MCF 10A (cell line): ENCODE measurements around the gene RAMAC. TPM values are rescaled to one million over a fixed set of nuclear protein-coding genes. Genes with fewer than 3 reads are reported as not detected.
A peak's percentile ranks its signal among the peaks of the same experiment; 100 is the strongest.

Experiments
- BruUV-seq: library from RNA; stranded (reverse); fragments of 400-500 nt; replicated peaks from 2 replicates; lab custom pipeline; 2021; lab: Mats Ljungman, UMichigan
- CTCF ChIA-PET: fragments of 300-600 bp; sonication (Branson Sonifier 250); formaldehyde crosslinking; extraction: SDS; loops from one replicate; lab custom pipeline; 2021; ENCODE audit warnings: antibody characterized with exemption, inconsistent platforms; lab: Yijun Ruan, JAX
- POLR2A ChIA-PET: fragments of 300-600, 350-650 bp; sonication (Branson Sonifier 250); formaldehyde crosslinking; extraction: SDS; loops from one replicate; lab custom pipeline; 2020; ENCODE audit warnings: antibody characterized with exemption, inconsistent platforms; lab: Yijun Ruan, JAX
- DNase-seq: peaks from one replicate; pipeline ENCODE4 v3.0.0-alpha.2; 2018; ENCODE audit not compliant: unreplicated experiment
- H3K27ac Mint-ChIP-seq: one replicate; pipeline ENCODE4 v1.8.0; 2022; ENCODE audit warnings: mild to moderate bottlenecking, low read depth, mixed read lengths; ENCODE audit not compliant: unreplicated experiment
- H3K27me3 Mint-ChIP-seq: one replicate; pipeline ENCODE4 v1.8.0; 2022; ENCODE audit warnings: mixed read lengths; ENCODE audit not compliant: insufficient read depth, unreplicated experiment
- H3K36me3 Mint-ChIP-seq: one replicate; pipeline ENCODE4 v1.8.0; 2022; ENCODE audit warnings: mild to moderate bottlenecking, moderate library complexity, mixed read lengths; ENCODE audit not compliant: insufficient read depth, unreplicated experiment
- H3K4me1 Mint-ChIP-seq: one replicate; pipeline ENCODE4 v1.8.0; 2022; ENCODE audit warnings: mixed read lengths; ENCODE audit not compliant: insufficient read depth, unreplicated experiment
- H3K4me3 Mint-ChIP-seq: one replicate; pipeline ENCODE4 v1.8.0; 2022; ENCODE audit warnings: mild to moderate bottlenecking, moderate library complexity, mixed read lengths; ENCODE audit not compliant: unreplicated experiment
- H3K9me3 Mint-ChIP-seq: one replicate; pipeline ENCODE4 v1.8.0; 2022; ENCODE audit warnings: mixed read lengths; ENCODE audit not compliant: unreplicated experiment
- CTCF ChIP-seq: fragments of 200-600 bp; IDR thresholded peaks from one replicate; pipeline ENCODE4 v1.8.0; 2022; ENCODE audit warnings: antibody characterized with exemption, mild to moderate bottlenecking; ENCODE audit not compliant: unreplicated experiment
- intact Hi-C: fragments of 100-400 bp; cut with micrococcal nuclease; formaldehyde crosslinking; loops from 2 replicates; pipeline ENCODE4 v1.14.1; 2022
- total RNA-seq: library from RNA; stranded (reverse); gene quantifications from 2 replicates; pipeline ENCODE4 v1.2.3, GENCODE V29; 2022

Gene RAMAC
- total RNA-seq, 1 experiment from 2014 or later: 21.0 TPM

GRCh38 chr15:83011271-83012075, 25.5 kb downstream of the RAMAC start, which contains the start of gene C15orf40:
Gene C15orf40, minus strand, starts transcription at chr15:83011639. Its CDS starts 32 bp downstream, at chr15:83011607.
- H3K4me1 Mint-ChIP-seq: peaks cover 24% of the 10 kb centered on the region
- no TSS peak for BruUV-seq
- peak; percentile 37 for TF ChIP-seq CTCF
- DNase-seq: peak; percentile 89
- POLR2A ChIA-PET: interaction anchor here (0.6 to 3.3 kb wide), 24 partner anchors 9 to 476 kb away, joined by 3 to 26 read pairs (median 4); partner anchors contain the start of genes BTBD1, RAMAC, RPS17 and WHAMM
- CTCF ChIA-PET: interaction anchor here (0.6 to 3.5 kb wide), 36 partner anchors 10 to 978 kb away, joined by 3 to 24 read pairs (median 4); partner anchors contain the start of gene RAMAC
- H3K4me3 Mint-ChIP-seq: peak within 1 kb of the TSS; percentile 82
- H3K36me3 Mint-ChIP-seq: peaks cover 32% of the 10 kb centered on the region
- no peaks in the 10 kb centered on the region for H3K27me3 Mint-ChIP-seq
- intact Hi-C loops: loop anchor here (1.0 to 5.0 kb wide), 4 partner anchors 56 to 547 kb away; partner anchors contain the start of gene BTBD1
- no peaks in the 10 kb centered on the region for H3K9me3 Mint-ChIP-seq
- peak within 1 kb of the TSS; percentile 82 for H3K27ac Mint-ChIP-seq

DNA sequence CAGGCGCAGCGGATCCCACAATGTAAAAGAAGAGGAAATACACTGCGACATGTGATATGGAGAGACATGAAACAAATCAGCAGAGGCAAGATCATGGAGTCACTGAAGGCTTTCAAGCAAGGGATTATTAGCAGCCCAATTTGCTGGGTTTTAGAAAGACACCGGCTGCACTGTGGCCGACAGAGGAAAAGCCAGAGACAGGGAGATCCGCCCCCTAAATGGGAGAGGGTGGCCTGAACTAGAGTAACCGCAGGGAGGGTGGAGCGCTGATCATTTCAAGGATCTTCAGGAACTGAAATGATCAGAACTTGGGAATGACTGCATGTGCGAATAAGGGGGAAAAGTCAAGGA, 26.0 kb downstream of the RAMAC start:
- DNase-seq: no peak
- Mint-ChIP-seq H3K9me3 (no peaks in the 10 kb centered on the region), H3K4me1 (peaks cover 24% of the 10 kb centered on the region), H3K36me3 (peaks cover 32% of the 10 kb centered on the region), H3K27ac (peak overlapping the region; percentile 82), H3K27me3 (no peaks in the 10 kb centered on the region), H3K4me3 (peak overlapping the region; percentile 82)
- ChIA-PET POLR2A (interaction anchor here (0.6 to 3.3 kb wide), 20 partner anchors 8 to 476 kb away, joined by 3 to 26 read pairs (median 6); partner anchors contain the start of genes BTBD1, RAMAC, RPS17 and WHAMM), CTCF (interaction anchor here (0.6 to 3.5 kb wide), 20 partner anchors 10 to 978 kb away, joined by 3 to 24 read pairs (median 4); partner anchors contain the start of gene RAMAC)
- intact Hi-C loops: loop anchor here (5.0 kb wide), 1 partner anchor 55 kb away; the partner anchor contains the start of gene BTBD1
- TF ChIP-seq CTCF: no peak
- TSS peak; percentile 79 for BruUV-seq

- no peaks in the 10 kb centered on the region for H3K9me3 Mint-ChIP-seq
- H3K36me3 Mint-ChIP-seq: peaks cover 32% of the 10 kb centered on the region
- TF ChIP-seq CTCF: no peak
- peak overlapping the region; percentile 82 for H3K4me3 Mint-ChIP-seq
- H3K4me1 Mint-ChIP-seq: peaks cover 24% of the 10 kb centered on the region
- POLR2A ChIA-PET: interaction anchor here (0.5 to 3.3 kb wide), 7 partner anchors 13 to 472 kb away, joined by 3 to 26 read pairs (median 11); partner anchors contain the start of genes RAMAC and RPS17
- CTCF ChIA-PET: interaction anchor here (0.7 to 3.5 kb wide), 6 partner anchors 9 to 426 kb away, joined by 3 to 21 read pairs (median 6); partner anchors contain the start of gene RAMAC
- no peaks in the 10 kb centered on the region for H3K27me3 Mint-ChIP-seq
- no TSS peak for BruUV-seq
- no peak overlapping the region for H3K27ac Mint-ChIP-seq
- no peak for DNase-seq
- intact Hi-C loops: loop anchor here (5.0 kb wide), 1 partner anchor 55 kb away; the partner anchor contains the start of gene BTBD1
Measured at GRCh38 chr15:83012636-83013035, 26.6 kb downstream of the RAMAC start.
